Esophagus muscularis mucosa (tissue), 4 donors: Measurements from ENCODE around the gene DYRK4.

Experiments
- EP300 ChIP-seq: sonication (generic); formaldehyde crosslinking; IDR thresholded peaks from one replicate; pipeline ENCODE4 v1.6.1; 2017; ENCODE audit warnings: antibody characterized with exemption
- POLR2A ChIP-seq: fragments of 450-650 bp; IDR thresholded peaks from one replicate; pipeline ENCODE4 v1.6.1; 2017; ENCODE audit warnings: antibody characterized with exemption, moderate library complexity, mild to moderate bottlenecking, low read depth
- POLR2AphosphoS5 ChIP-seq, 2 donors: sonication (generic); formaldehyde crosslinking; IDR thresholded peaks; one replicate each; pipeline ENCODE4 v1.6.1; 2017; ENCODE audit warnings: antibody characterized with exemption in 2 of 2
- TF ChIP-seq, protein P1 (sequence below), 3 experiments: fragments of 200-600 bp in 2 of 3; fragments of 450-650 bp in 1 of 3; sonication (generic) in 2 of 3; IDR thresholded peaks; one replicate each; pipeline ENCODE4 v1.5.1; 2017 to 2019; ENCODE audit warnings: antibody characterized with exemption in 3 of 3, mild to moderate bottlenecking in 2 of 3, moderate library complexity in 1 of 3

DNA sequence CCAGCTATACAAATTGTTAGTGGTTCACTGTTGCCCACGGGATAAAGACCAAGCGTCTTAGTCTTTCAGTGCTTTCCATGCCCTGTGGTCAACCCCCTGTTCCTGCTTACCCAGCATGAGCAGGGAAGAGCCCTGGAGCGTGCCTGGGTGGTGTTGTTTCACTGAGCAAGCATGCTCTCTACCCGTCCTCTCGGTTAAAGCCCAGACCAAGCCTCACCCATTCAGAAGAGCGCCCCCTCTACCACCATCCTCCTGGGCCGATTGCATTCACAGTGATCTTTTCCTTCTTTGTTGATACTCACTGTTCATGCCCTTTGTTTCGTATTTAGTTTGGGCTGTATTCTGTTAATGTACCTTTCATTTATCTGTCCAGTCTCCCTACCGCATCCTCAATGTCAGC is 25.1 kb downstream of the DYRK4 start:
- TF ChIP-seq, protein P1, sequence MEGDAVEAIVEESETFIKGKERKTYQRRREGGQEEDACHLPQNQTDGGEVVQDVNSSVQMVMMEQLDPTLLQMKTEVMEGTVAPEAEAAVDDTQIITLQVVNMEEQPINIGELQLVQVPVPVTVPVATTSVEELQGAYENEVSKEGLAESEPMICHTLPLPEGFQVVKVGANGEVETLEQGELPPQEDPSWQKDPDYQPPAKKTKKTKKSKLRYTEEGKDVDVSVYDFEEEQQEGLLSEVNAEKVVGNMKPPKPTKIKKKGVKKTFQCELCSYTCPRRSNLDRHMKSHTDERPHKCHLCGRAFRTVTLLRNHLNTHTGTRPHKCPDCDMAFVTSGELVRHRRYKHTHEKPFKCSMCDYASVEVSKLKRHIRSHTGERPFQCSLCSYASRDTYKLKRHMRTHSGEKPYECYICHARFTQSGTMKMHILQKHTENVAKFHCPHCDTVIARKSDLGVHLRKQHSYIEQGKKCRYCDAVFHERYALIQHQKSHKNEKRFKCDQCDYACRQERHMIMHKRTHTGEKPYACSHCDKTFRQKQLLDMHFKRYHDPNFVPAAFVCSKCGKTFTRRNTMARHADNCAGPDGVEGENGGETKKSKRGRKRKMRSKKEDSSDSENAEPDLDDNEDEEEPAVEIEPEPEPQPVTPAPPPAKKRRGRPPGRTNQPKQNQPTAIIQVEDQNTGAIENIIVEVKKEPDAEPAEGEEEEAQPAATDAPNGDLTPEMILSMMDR (IDR thresholded peaks at IDR 0.05) = no peak
- no peak for TF ChIP-seq EP300
- TF ChIP-seq POLR2AphosphoS5 (IDR thresholded peaks at IDR 0.05) = no peak
- no peak for TF ChIP-seq POLR2A
